Measurements from ENCODE around the gene ATG2A.

- no peak for TF ChIP-seq POLR2A (IDR thresholded peaks at IDR 0.05; ENCODE audit: low read length)
- TF ChIP-seq GATA1 (IDR thresholded peaks at IDR 0.05; ENCODE audit: low read depth, low read length): no peak
These were observed 5.3 kb downstream of the ATG2A start for GRCh38 chr11:64911689-64912088.

All from erythroblast (primary cell).